H9 (cell line): ENCODE data around the gene FGFBP3. TPM values are rescaled to one million over a fixed set of nuclear protein-coding genes. Genes with fewer than 3 reads are reported as not detected.

Source experiments
- DNase-seq: peaks from one replicate; pipeline ENCODE4 v3.0.0-alpha.2; 2017
- H2AFZ ChIP-seq: one replicate; pipeline ENCODE4 v1.6.1; 2013; ENCODE audit warnings: mild to moderate bottlenecking, low read length, control low read depth, moderate library complexity
- H2AK5ac ChIP-seq: 2 replicates; pipeline ENCODE4 v1.6.1; 2013; ENCODE audit warnings: low read length, control low read depth, mixed read lengths; ENCODE audit not compliant: insufficient read length
- H2BK120ac ChIP-seq: one replicate; pipeline ENCODE4 v1.6.1; 2013; ENCODE audit warnings: low read depth, mild to moderate bottlenecking, low read length, control low read depth, inconsistent platforms; ENCODE audit not compliant: poor library complexity, severe bottlenecking
- H2BK12ac ChIP-seq: 2 replicates; pipeline ENCODE4 v1.6.1; 2013; ENCODE audit warnings: low read length, control low read depth, mixed read lengths, low read depth; ENCODE audit not compliant: insufficient read length
- H2BK15ac ChIP-seq: 2 replicates; pipeline ENCODE4 v1.6.1; 2013; ENCODE audit warnings: low read depth, low read length, control low read depth
- H2BK20ac ChIP-seq: one replicate; pipeline ENCODE4 v1.6.1; 2013; ENCODE audit warnings: low read depth, mild to moderate bottlenecking, low read length, control low read depth, inconsistent platforms; ENCODE audit not compliant: poor library complexity, severe bottlenecking
- H2BK5ac ChIP-seq: 2 replicates; pipeline ENCODE4 v1.6.1; 2013; ENCODE audit warnings: low read length, control low read depth, mixed read lengths; ENCODE audit not compliant: insufficient read length
- H3K14ac ChIP-seq: 2 replicates; pipeline ENCODE4 v1.6.1; 2013; ENCODE audit warnings: low read length, control low read depth; ENCODE audit not compliant: insufficient read depth
- H3K18ac ChIP-seq: 2 replicates; pipeline ENCODE4 v1.6.1; 2013; ENCODE audit warnings: low read depth, mild to moderate bottlenecking, mixed read lengths, low read length, control low read depth; ENCODE audit not compliant: insufficient read length
- H3K23ac ChIP-seq: 2 replicates; pipeline ENCODE4 v1.6.1; 2013; ENCODE audit warnings: low read length, control low read depth, mixed read lengths, low read depth; ENCODE audit not compliant: insufficient read length
- H3K23me2 ChIP-seq: 2 replicates; pipeline ENCODE4 v1.6.1; 2013; ENCODE audit warnings: low read depth, mild to moderate bottlenecking, mixed read lengths, low read length, control low read depth; ENCODE audit not compliant: insufficient read length, poor library complexity, severe bottlenecking
- H3K27ac ChIP-seq: 2 replicates; pipeline ENCODE4 v1.5.1; 2013; ENCODE audit warnings: low read length, control low read depth, mixed read lengths, low read depth; ENCODE audit not compliant: insufficient read length
- H3K27me3 ChIP-seq: 2 replicates; pipeline ENCODE4 v1.6.1; 2013; ENCODE audit warnings: low read length, control low read depth, inconsistent platforms; ENCODE audit not compliant: insufficient read depth
- H3K4ac ChIP-seq: 2 replicates; pipeline ENCODE4 v1.6.1; 2013; ENCODE audit warnings: low read depth, mild to moderate bottlenecking, control low read depth, inconsistent platforms, low read length, moderate library complexity
- H3K4me1 ChIP-seq: 2 replicates; pipeline ENCODE4 v1.6.1; 2013; ENCODE audit warnings: low read length, control low read depth, inconsistent platforms; ENCODE audit not compliant: insufficient read depth
- H3K4me2 ChIP-seq: 2 replicates; pipeline ENCODE4 v1.6.1; 2013; ENCODE audit warnings: low read length, control low read depth, mixed read lengths; ENCODE audit not compliant: insufficient read length, insufficient read depth
- H3K56ac ChIP-seq: 2 replicates; pipeline ENCODE4 v1.6.1; 2013; ENCODE audit warnings: low read depth, mild to moderate bottlenecking, mixed read lengths, low read length, control low read depth; ENCODE audit not compliant: insufficient read length
- H3K79me1 ChIP-seq: 2 replicates; pipeline ENCODE4 v1.6.1; 2013; ENCODE audit warnings: low read depth, mild to moderate bottlenecking, moderate library complexity, low read length, control low read depth, inconsistent platforms; ENCODE audit not compliant: insufficient read depth, poor library complexity, severe bottlenecking
- H3K79me2 ChIP-seq: 2 replicates; pipeline ENCODE4 v1.6.1; 2013; ENCODE audit warnings: low read length, control low read depth, inconsistent platforms; ENCODE audit not compliant: insufficient read depth
- H3K9ac ChIP-seq: 2 replicates; pipeline ENCODE4 v1.6.1; 2013; ENCODE audit warnings: low read length, control low read depth, mixed read lengths; ENCODE audit not compliant: insufficient read length; ENCODE audit errors: extremely low read depth
- H3K9me3 ChIP-seq: one replicate; pipeline ENCODE4 v1.6.1; 2013; ENCODE audit warnings: low read depth, low read length, inconsistent platforms; ENCODE audit not compliant: control insufficient read depth
- H3T11ph ChIP-seq: one replicate; pipeline ENCODE4 v1.6.1; 2013; ENCODE audit warnings: mild to moderate bottlenecking, low read length, control low read depth, inconsistent platforms
- H4K20me1 ChIP-seq: one replicate; pipeline ENCODE4 v1.6.1; 2013; ENCODE audit not compliant: control insufficient read depth, insufficient read length, insufficient read depth
- H4K5ac ChIP-seq: 2 replicates; pipeline ENCODE4 v1.6.1; 2013; ENCODE audit warnings: low read depth, mild to moderate bottlenecking, mixed read lengths, low read length, control low read depth; ENCODE audit not compliant: insufficient read length
- H4K8ac ChIP-seq: replicated peaks from 2 replicates; pipeline ENCODE4 v1.6.1; 2013; ENCODE audit warnings: low read length, control low read depth, mixed read lengths, low read depth; ENCODE audit not compliant: insufficient read length
- H4K91ac ChIP-seq: 2 replicates; pipeline ENCODE4 v1.6.1; 2013; ENCODE audit warnings: low read depth, mild to moderate bottlenecking, moderate library complexity, mixed read lengths, low read length, control low read depth; ENCODE audit not compliant: insufficient read length
- H3K27ac Mint-ChIP-seq, 3 experiments: 2 replicates in 2 of 3; 3 replicates in 1 of 3; pipeline ENCODE4 v1.8.0; 2020 to 2021; ENCODE audit warnings: mixed read lengths in 3 of 3, mild to moderate bottlenecking in 1 of 3, moderate library complexity in 1 of 3
- H3K27me3 Mint-ChIP-seq: 2 replicates; pipeline ENCODE4 v1.8.0; 2021; ENCODE audit warnings: low read depth, mild to moderate bottlenecking, moderate library complexity, mixed read lengths
- H3K36me3 Mint-ChIP-seq, 3 experiments: 2 replicates in 2 of 3; 3 replicates in 1 of 3; pipeline ENCODE4 v1.8.0; 2020 to 2021; ENCODE audit warnings: low read depth in 3 of 3, mixed read lengths in 3 of 3; ENCODE audit not compliant: insufficient read depth in 1 of 3
- H3K4me1 Mint-ChIP-seq, 2 experiments: 2 replicates each; pipeline ENCODE4 v1.8.0; 2020; ENCODE audit warnings: mixed read lengths in 2 of 2
- H3K4me3 Mint-ChIP-seq, 2 experiments: 2 replicates in 1 of 2; 3 replicates in 1 of 2; pipeline ENCODE4 v1.8.0; 2020 to 2021; ENCODE audit warnings: mild to moderate bottlenecking in 2 of 2, mixed read lengths in 2 of 2, moderate library complexity in 1 of 2
- H3K9me3 Mint-ChIP-seq, 2 experiments: 2 replicates in 1 of 2; 3 replicates in 1 of 2; pipeline ENCODE4 v1.8.0; 2020; ENCODE audit warnings: mild to moderate bottlenecking in 2 of 2, mixed read lengths in 2 of 2, moderate library complexity in 1 of 2
- WGBS: extraction: QIAGEN DNeasy Blood & Tissue Kit; methylation state at CpG from one replicate; pipeline ENCODE4 v1.1.7; 2013; ENCODE audit warnings: missing lambda C conversion rate, low lambda C conversion rate, mixed read lengths; ENCODE audit not compliant: insufficient read length; ENCODE audit errors: extremely low coverage; 5-methylcytosine and 5-hydroxymethylcytosine counted together
- long read RNA-seq: library from polyadenylated mRNA; unstranded; transcript quantifications from one replicate; pipeline ENCODE4 v2.0.0, GENCODE V29; 2020
- total RNA-seq: library from RNA; stranded (reverse); gene quantifications from 2 replicates; pipeline ENCODE4 v1.2.1, GENCODE V29; 2021
- TF ChIP-seq, protein P1 (sequence below): fragments of 200-600 bp; sonication (generic); conservative IDR thresholded peaks from 3 replicates; pipeline ENCODE4 v1.8.0; 2021; ENCODE audit warnings: antibody characterized with exemption, mild to moderate bottlenecking

Gene FGFBP3
- total RNA-seq, result 49.0 and 49.3 TPM in 2 replicates
- long read RNA-seq, transcript FGFBP3-201 (2 exons, 2,545 nt), result major isoform, 7 of 7 reads
- long read RNA-seq, partial matches to known transcripts, result 0 of 7 reads
- long read RNA-seq, other reads (novel, unspliced or antisense), result 0 of 7 reads

GRCh38 chr10:91909117-91909677 lies at the start of gene FGFBP3:
FGFBP3 (minus strand) TSS chr10:91909486; CDS start chr10:91908969, 517 bp downstream.
- Histone ChIP-seq H4K20me1 (no peaks in the 10 kb centered on the region), H3K4ac (no peak within 1 kb of the TSS), H2BK12ac (no peak within 1 kb of the TSS), H3K23me2 (peaks cover 14% of the 10 kb centered on the region), H3K56ac (no peak within 1 kb of the TSS), H2BK5ac (no peak within 1 kb of the TSS), H4K5ac (no peak within 1 kb of the TSS), H3K14ac (no peak within 1 kb of the TSS), H3T11ph (no peak within 1 kb of the TSS), H3K9ac (peak within 1 kb of the TSS; percentile 71), H2BK120ac (no peak within 1 kb of the TSS), H3K79me1 (no peaks in the 10 kb centered on the region), H2BK15ac (no peak within 1 kb of the TSS), H2AFZ (no peak within 1 kb of the TSS), H3K27ac (no peak within 1 kb of the TSS), H4K91ac (no peak within 1 kb of the TSS), H2AK5ac (no peak within 1 kb of the TSS), H3K23ac (no peak within 1 kb of the TSS), H3K4me1 (no peaks in the 10 kb centered on the region), H3K79me2 (peaks cover 4% of the 10 kb centered on the region; the same call in 1 of the 2 replicates), H3K27me3 (no peaks in the 10 kb centered on the region), H3K18ac (peak within 1 kb of the TSS; percentile 2), H4K8ac (no peak within 1 kb of the TSS), H3K4me2 (peak within 1 kb of the TSS; percentile 87), H3K9me3 (no peaks in the 10 kb centered on the region), H2BK20ac (no peak within 1 kb of the TSS)
- Mint-ChIP-seq H3K27me3 (no peaks in the 10 kb centered on the region), H3K27ac (peak within 1 kb of the TSS; percentile 68 to 95 (median 78)), H3K4me1 (peaks cover 24 to 35% of the 10 kb centered on the region in 2 experiments), H3K36me3 (peaks cover 21 to 35% (median 28%) of the 10 kb centered on the region in 3 experiments), H3K9me3 (peaks cover 2 to 8% of the 10 kb centered on the region in 2 experiments; a peak in 2 of 5 replicates), H3K4me3 (peak within 1 kb of the TSS; percentile 88 to 91)
- TF ChIP-seq, protein P1, sequence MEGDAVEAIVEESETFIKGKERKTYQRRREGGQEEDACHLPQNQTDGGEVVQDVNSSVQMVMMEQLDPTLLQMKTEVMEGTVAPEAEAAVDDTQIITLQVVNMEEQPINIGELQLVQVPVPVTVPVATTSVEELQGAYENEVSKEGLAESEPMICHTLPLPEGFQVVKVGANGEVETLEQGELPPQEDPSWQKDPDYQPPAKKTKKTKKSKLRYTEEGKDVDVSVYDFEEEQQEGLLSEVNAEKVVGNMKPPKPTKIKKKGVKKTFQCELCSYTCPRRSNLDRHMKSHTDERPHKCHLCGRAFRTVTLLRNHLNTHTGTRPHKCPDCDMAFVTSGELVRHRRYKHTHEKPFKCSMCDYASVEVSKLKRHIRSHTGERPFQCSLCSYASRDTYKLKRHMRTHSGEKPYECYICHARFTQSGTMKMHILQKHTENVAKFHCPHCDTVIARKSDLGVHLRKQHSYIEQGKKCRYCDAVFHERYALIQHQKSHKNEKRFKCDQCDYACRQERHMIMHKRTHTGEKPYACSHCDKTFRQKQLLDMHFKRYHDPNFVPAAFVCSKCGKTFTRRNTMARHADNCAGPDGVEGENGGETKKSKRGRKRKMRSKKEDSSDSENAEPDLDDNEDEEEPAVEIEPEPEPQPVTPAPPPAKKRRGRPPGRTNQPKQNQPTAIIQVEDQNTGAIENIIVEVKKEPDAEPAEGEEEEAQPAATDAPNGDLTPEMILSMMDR, result no peak
- WGBS, result no CpG with 5 or more reads among the region's 19 CpGs
- DNase-seq, result peak; percentile 71
